Skin epidermis (tissue), 12 donors: ENCODE data around the gene DLGAP1.

Source experiments
- H3K27ac ChIP-seq, 21 experiments: fragments of 200-600 bp; sonication (generic) in 11 of 21; one replicate each; pipeline ENCODE4 v1.5.0; 2020; ENCODE audit warnings: mild to moderate bottlenecking in 3 of 21, inconsistent platforms in 2 of 21, moderate library complexity in 2 of 21
- H3K4me3 ChIP-seq, 7 experiments: fragments of 200-600 bp; sonication (generic) in 2 of 7; one replicate each; pipeline ENCODE4 v1.5.0; 2020; ENCODE audit warnings: inconsistent platforms in 2 of 7, mild to moderate bottlenecking in 2 of 7, moderate library complexity in 1 of 7

Gene DLGAP1

DNA sequence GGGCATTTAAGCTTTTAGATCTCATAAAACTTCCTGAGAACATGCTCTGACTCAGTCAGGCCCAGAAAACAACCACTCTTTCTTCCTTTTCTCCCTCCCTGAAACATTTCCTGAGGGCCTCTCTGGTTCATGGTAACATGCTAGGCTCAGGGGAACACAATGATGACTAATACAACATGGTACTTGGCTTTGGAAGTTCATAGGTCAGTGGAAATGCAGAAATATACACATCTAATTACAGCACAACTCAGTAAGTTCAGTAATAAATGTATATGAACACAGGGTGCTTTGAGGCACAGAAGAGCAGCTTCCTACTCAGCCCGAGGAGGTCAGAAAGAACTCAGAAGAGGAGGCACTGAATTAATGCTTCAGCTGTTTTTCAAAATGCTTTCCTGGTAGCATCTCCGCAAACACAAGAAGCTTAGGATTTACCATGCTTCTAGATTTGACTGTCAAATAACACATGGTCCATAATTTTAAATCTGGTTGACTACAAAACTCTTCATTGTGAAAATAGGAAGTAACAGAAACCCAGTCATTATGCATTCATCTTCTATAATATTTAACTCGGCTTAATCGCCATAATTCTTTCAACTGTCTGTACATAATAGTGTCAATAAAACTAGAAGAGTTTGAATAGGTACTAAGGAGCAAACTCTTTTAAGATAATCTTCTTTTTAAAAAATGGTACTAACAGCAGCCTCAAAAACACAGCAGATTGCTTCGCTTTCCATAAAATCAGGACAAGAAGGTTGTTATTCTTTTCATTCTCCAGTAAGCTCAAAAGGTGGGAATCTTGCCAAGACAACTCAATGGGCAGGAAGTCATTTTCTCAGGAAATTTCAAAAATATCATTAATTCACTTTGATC is 251.3 kb downstream of the DLGAP1 start:
- Histone ChIP-seq H3K4me3 (no peak overlapping the region), H3K27ac (no peak overlapping the region)

- H3K4me3 ChIP-seq = no peak overlapping the region
Measured at GRCh38 chr18:4200399-4200798, 254.7 kb downstream of the DLGAP1 start.

DNA sequence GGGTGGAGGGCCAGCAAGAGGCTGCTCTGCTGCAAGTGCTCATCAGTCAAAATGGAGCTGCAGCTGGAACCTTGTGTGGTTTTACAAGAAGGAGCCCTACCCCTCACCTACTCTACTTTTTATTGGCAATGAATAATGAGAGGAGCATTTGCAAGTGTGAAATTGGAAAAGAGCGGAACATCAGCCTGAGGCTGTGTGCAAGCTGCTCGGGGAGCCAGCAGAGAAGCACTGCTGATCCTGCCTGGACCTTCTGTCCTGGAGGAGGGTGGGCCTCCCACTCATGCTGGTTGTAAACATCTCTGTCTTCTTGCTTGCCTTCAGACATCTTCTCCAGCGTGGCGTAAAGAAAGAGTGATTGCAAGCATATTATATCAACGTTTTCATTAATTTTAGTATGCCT is 256.2 kb downstream of the DLGAP1 start:
- Histone ChIP-seq H3K4me3 (no peak overlapping the region), H3K27ac (no peak overlapping the region)

More at GRCh38 chr18:4200399-4200798, 254.7 kb downstream of the DLGAP1 start:
- no peak overlapping the region for H3K27ac ChIP-seq

- Histone ChIP-seq H3K4me3 (no peak overlapping the region), H3K27ac (no peak overlapping the region)
Measured at GRCh38 chr18:4196351-4196750, 258.8 kb downstream of the DLGAP1 start.

DNA sequence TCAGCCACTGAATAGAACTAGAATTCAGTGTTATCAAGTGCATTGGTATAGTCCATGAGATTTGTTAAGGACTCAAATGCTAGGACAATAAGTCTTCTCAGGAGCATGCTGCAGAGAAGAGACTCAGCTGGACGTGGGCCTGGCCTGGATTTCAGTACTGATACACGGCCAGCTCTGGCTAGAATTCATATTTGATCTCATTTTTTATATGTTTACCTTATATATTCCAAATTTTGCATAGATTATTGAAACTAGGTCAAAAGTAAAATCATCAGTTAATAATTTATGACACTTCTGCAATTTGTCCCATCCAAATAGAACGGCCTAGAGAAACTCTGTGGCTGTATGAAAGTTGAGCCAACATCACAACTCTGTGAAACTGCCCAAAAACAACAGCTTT is 262.0 kb downstream of the DLGAP1 start:
- no peak overlapping the region for H3K4me3 ChIP-seq

GRCh38 chr18:4181882-4182568 is 273.1 kb downstream of the DLGAP1 start:
- Histone ChIP-seq H3K27ac (no peak overlapping the region), H3K4me3 (no peak overlapping the region)

More for the DNA sequence above, 262.0 kb downstream of the DLGAP1 start:
- no peak overlapping the region for H3K27ac ChIP-seq

DNA sequence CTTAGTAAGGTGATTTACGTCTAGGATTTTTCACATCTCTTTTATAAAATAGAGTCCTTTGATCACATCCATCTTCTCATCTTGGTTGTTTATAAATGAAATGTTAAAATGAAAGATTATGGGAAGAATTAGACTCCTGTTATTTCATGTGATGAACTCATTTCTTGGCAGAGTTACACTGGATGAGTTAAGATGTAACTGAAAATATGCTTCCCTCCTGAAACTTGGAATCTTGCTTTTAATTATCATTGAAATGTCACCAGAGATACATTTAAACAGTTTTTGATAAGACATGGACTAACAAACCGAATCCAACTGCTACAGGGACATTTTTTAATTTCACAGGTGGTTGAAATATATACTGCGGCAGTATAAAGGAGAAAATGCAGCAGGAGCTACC is 274.0 kb downstream of the DLGAP1 start:
- Histone ChIP-seq H3K4me3 (no peak overlapping the region), H3K27ac (no peak overlapping the region)

GRCh38 chr18:4172196-4173100 is 282.7 kb downstream of the DLGAP1 start:
- Histone ChIP-seq H3K4me3 (no peak overlapping the region), H3K27ac (no peak overlapping the region)

GRCh38 chr18:4157352-4157751 is 297.8 kb downstream of the DLGAP1 start:
- Histone ChIP-seq H3K27ac (no peak overlapping the region), H3K4me3 (no peak overlapping the region)

DNA sequence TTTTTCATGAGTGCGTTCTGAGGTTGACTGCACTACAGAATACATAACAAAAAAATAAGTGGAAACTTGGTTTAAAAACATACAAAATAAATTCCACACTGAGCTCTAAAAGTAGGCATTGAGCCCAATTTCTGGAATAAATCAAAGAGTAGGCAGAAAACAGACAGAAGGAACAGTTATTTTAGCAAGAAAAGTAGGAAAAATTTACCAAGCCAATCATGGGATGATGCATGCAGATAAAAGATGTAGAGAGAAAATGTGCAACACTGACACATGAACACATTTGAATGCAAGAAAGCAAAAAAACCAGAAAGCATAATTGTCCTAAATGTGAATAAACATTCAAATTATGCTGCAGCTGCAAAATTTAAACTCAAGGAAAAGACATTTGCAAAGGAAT is 308.3 kb downstream of the DLGAP1 start:
- Histone ChIP-seq H3K27ac (no peak overlapping the region), H3K4me3 (no peak overlapping the region)

GRCh38 chr18:4144201-4144600 is 310.9 kb downstream of the DLGAP1 start:
- Histone ChIP-seq H3K27ac (no peak overlapping the region), H3K4me3 (no peak overlapping the region)

DNA sequence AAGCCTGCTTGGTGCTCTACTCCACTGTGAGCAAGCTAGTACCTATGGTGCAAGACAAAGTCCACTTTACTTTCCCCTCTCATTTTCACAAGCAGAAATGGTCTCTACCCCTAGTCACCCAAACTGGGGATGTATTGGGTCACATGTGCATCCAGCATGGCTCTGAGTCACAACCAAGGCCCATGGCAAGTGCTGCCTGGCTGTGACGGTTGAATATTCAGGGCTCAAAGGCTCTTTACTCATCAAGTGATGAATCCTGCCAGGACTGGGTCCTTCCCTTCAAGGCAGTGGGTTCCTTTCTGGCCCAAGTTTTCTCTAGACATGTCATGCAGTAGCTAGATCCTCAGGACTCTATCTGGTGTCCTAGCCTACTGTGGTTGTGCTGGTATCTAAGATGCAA is 311.5 kb downstream of the DLGAP1 start:
- Histone ChIP-seq H3K27ac (no peak overlapping the region), H3K4me3 (no peak overlapping the region)

- H3K4me3 ChIP-seq = no peak overlapping the region
- H3K27ac ChIP-seq = no peak overlapping the region
Measured at GRCh38 chr18:4142876-4143275, 312.2 kb downstream of the DLGAP1 start.

- no peak overlapping the region for H3K27ac ChIP-seq
- H3K4me3 ChIP-seq = no peak overlapping the region
Measured at GRCh38 chr18:4134700-4135099, 320.4 kb downstream of the DLGAP1 start.

GRCh38 chr18:4130734-4131719 is 324.1 kb downstream of the DLGAP1 start:
- H3K27ac ChIP-seq = no peak overlapping the region
- H3K4me3 ChIP-seq = no peak overlapping the region

GRCh38 chr18:4126939-4127338 is 328.2 kb downstream of the DLGAP1 start:
- H3K27ac ChIP-seq = no peak overlapping the region
- H3K4me3 ChIP-seq = no peak overlapping the region

- Histone ChIP-seq H3K4me3 (no peak overlapping the region), H3K27ac (peak overlapping the region in 1 of 21 experiments; percentile 32)
Measured at GRCh38 chr18:4125627-4126230, 329.4 kb downstream of the DLGAP1 start.

DNA sequence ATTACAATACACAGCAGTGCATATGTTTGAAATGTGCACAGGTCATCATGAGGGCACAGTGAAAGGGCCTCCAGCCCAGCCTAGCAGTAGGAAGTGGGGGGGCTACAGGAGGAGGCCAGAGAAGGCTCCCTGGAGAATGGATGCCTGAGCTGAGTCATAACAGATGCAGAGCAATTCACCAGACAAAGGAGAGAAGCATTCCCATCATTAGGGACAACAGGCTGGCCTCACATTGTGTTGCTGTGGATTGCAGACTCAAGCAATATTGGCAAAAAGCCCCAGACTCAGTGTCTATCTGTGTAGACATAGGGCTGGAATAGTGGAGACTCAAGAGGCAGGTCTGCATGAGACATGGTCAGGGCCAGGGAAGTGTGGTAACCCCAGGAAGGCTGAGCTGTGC is 329.9 kb downstream of the DLGAP1 start:
- H3K4me3 ChIP-seq = no peak overlapping the region
- H3K27ac ChIP-seq = peak overlapping the region in 1 of 21 experiments; percentile 32

DNA sequence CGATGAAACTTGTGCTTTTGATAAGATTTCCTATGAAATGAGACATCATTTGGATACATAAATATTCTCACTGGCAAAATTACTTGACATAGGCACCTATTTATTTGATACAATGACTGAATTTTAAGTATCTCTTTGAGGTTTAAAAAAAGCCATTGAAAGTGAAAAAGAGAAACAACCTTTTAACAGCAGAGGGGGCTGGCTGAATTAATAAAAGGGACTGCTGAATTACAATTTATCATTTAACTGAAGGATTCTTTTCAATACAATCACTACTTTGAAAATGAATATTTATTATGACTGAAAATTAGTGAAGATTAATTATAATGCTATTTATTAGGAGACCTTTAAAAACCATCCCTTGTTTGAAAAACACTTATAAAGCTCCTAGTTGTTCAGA is 335.3 kb downstream of the DLGAP1 start:
- no peak overlapping the region for H3K4me3 ChIP-seq
- no peak overlapping the region for H3K27ac ChIP-seq
